C4-2B (cell line): ENCODE measurements around the gene RHOA.

ENCODE experiments used
- H3K27ac ChIP-seq: fragments of 450-650 bp; 2 replicates; pipeline ENCODE4 v1.5.1; 2017
- CTCF ChIP-seq: fragments of 450-650 bp; conservative IDR thresholded peaks from 2 replicates; pipeline ENCODE4 v1.5.1; 2017; ENCODE audit warnings: mild to moderate bottlenecking
- ZFX ChIP-seq: fragments of 450-650 bp; IDR thresholded peaks from 2 replicates; pipeline ENCODE4 v1.6.1; 2017

RHOA gene

GRCh38 chr3:49411968-49412631 lies at the start of gene RHOA, which contains the start of gene TCTA:
Gene RHOA, minus strand, starts transcription at chr3:49411976. Its CDS starts 36,387 bp downstream, at chr3:49375589.
Gene TCTA, plus strand, starts transcription at chr3:49412423. Its CDS starts 4 bp downstream, at chr3:49412427.
- TF ChIP-seq CTCF (no peak), ZFX (peak; percentile 47; the same call in 1 of the 2 replicates)

GRCh38 chr3:49460956-49461355 lies 49.2 kb upstream of the RHOA start:
- no peak overlapping the region for H3K27ac ChIP-seq
- TF ChIP-seq ZFX (no peak), CTCF (no peak)

More at GRCh38 chr3:49411968-49412631, at the start of gene RHOA, which contains the start of gene TCTA:
- peak within 1 kb of the TSS; percentile 94 for H3K27ac ChIP-seq

GRCh38 chr3:49460188-49460890 lies 48.6 kb upstream of the RHOA start:
- no peak overlapping the region for H3K27ac ChIP-seq

DNA sequence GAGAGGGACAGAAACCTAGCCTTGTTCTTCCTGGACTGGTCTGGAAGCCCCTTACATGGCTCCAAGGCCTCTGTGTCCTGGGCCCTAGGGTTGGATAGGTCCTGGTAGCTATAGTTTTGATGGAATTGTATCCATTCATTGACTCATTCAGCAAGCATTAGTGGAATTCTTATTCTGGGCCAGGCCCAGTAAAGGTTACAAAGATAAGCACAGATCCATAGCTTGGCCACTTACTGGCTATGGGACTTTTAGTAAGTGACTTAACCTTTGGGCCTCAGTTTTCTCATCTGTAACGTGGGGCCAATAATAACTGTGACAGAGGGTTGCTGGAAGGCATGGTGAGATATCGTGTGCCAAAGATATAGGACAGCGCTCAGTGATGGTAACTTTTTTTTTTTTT lies 44.7 kb upstream of the RHOA start:
- TF ChIP-seq CTCF, result no peak
- TF ChIP-seq ZFX, result no peak
- no peak overlapping the region for H3K27ac ChIP-seq

More at GRCh38 chr3:49460188-49460890, 48.6 kb upstream of the RHOA start:
- TF ChIP-seq ZFX, result no peak
- no peak for TF ChIP-seq CTCF

DNA sequence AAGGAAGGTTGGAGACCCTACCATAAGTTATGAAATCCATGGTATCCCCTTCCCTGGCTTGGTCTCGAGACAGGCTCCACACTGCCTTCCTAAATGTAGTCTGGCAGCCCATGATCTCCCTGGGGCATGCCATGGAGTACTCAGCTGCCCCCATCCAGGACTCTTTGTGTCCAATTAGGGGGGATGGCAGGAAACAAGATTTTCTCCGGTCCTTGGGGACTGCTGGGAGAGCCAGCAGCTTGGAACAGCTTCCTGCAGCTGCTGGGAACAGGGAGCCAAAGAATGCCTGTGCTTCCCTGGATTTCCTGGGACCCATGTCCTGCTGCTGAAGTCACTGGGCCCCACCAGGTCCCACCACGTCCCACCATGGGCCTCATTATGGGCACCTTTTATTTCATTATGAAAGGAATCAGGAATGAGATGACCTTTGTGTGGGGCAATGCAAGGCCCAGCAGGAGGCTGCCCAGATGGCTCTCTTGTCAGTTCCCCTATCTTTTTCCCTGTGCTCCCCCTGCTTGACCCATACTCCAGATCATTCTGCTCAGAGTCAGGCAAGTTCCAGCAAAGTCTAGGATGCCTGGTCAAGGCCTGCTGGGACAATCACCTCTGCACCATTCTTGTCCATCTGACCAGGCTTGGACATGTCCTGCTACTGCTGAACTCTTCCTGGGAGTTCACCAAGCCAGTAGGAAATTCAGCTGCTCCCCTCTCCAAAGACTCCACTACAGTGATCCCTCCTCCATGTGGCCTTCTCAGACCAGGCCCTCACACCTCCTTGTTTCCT lies 43.3 kb upstream of the RHOA start:
- TF ChIP-seq CTCF (no peak), ZFX (no peak)
- no peak overlapping the region for H3K27ac ChIP-seq

DNA sequence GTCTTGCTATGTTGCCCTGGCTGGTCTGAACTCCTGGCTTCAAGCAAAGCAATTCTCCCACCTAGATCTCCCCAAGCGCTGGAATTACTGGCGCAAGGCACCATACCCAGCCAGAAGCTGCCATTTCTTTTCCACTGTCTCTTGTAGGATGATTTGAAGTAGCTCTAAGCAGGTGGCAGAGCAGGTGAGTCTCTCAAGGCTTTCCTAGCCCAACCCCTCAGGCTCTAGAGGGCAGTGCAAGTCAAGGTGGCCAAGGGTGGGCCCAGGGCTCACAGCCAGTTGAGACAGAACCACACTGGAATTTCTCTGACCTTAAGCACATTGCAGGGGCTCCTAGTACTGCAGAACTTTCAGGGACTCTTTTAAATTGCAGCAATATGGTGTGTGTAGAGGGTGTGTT lies 42.7 kb upstream of the RHOA start:
- no peak overlapping the region for H3K27ac ChIP-seq
- no peak for TF ChIP-seq ZFX
- TF ChIP-seq CTCF, result no peak

GRCh38 chr3:49453621-49454020 lies 41.8 kb upstream of the RHOA start:
- no peak overlapping the region for H3K27ac ChIP-seq
- TF ChIP-seq CTCF (no peak), ZFX (no peak)
